GM19395 (cell line): ENCODE data around the gene NTRK3.
"Not testable (repeated sequence)": the region's sequence is repeated elsewhere in the genome, so short reads cannot be mapped to it uniquely, and the experiment has no call there.

Experiments used
- ATAC-seq: cut with Tn5 transposase; IDR thresholded peaks from one replicate; pipeline ENCODE4 v1.9.1; 2021; ENCODE audit warnings: mild to moderate bottlenecking, moderate library complexity; ENCODE audit not compliant: unreplicated experiment

The NTRK3 gene

DNA sequence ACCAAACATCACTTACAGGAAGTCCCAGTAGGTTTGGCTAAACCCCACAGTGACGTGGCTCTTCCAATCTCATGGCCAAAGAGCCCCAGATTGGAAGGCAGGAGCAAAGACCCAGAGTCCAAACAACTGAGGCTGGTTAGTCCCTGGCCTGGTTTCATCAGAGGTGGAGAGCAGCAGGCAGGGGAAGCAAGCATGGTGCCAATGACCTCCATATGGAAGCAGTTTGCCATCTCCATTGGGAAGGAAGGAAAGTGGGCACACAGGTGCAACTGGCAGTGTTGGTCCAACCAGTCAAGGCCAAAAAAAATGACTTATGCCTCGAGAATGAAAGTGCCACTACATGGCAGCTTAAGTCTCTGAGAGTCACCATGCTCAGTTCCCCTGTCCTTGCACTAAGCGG is 175.9 kb downstream of the NTRK3 start:
- ATAC-seq, result no peak

GRCh38 chr15:88077296-88078020 is 179.1 kb downstream of the NTRK3 start:
- no peak for ATAC-seq

- ATAC-seq, result no peak
Measured at GRCh38 chr15:88076328-88076727, 180.2 kb downstream of the NTRK3 start.

- no peak for ATAC-seq
Measured at GRCh38 chr15:88075102-88075501, 181.4 kb downstream of the NTRK3 start.

GRCh38 chr15:88074386-88074785 is 182.2 kb downstream of the NTRK3 start:
- no peak for ATAC-seq

- ATAC-seq, result no peak
Measured at GRCh38 chr15:88073391-88073691, 183.2 kb downstream of the NTRK3 start.

DNA sequence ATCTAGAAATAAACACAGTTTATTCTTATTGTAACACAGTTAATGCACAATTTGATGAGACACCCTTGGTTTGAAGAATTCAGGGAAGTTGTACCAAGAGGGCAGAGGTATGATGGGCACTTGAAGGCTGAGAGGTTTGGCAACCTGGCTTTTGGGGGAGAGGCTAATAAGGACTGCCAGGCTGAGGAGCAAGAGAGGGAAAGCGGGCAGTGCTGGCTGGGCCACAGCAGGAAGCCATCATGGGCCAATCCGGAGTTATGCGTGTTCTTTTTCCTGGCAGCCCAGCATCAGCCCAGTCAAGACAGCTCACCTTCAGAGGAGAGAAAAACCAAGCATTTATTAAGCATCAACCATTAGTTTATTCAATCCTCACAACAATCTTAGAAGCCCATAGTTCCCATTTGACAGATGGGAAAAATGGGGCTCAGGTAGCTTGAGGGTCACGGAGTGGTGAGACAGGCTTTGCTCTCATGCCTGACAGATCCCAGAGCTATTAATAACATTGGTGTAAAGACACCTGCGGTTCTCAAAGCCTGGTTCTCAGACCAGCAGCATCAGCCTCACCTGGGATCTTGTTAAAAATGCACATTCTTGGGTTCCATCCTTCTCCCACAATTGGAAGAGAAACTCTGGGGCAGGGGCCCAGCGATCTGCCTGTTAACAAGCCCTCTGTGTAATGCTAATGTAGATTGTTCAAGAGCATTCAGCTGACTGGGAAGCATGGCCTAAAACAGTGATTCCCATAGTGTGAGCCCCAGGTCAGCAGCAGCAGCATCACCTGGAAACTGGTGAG is 183.7 kb downstream of the NTRK3 start:
- ATAC-seq, result no peak

DNA sequence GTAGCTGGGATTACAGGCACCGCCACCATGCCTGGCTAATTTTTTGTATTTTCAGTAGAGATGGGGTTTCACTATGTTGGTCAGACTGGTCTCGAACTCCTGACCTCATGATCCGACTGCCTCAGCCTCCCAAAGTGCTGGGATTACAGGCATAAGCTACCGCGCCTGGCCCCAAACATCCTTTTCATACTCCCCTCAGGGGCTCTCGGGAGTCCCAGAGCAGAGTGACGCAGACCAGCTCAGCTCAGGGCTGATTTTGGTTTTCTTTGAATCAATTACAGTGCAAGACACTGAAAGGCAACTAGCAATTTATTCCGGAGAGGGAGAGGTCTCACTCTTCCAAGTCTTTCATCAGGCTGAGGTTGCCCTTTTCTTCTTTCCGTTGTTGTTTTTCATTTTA is 184.4 kb downstream of the NTRK3 start:
- not testable (repeated sequence) for ATAC-seq

GRCh38 chr15:88071141-88071540 is 185.4 kb downstream of the NTRK3 start:
- no peak for ATAC-seq

DNA sequence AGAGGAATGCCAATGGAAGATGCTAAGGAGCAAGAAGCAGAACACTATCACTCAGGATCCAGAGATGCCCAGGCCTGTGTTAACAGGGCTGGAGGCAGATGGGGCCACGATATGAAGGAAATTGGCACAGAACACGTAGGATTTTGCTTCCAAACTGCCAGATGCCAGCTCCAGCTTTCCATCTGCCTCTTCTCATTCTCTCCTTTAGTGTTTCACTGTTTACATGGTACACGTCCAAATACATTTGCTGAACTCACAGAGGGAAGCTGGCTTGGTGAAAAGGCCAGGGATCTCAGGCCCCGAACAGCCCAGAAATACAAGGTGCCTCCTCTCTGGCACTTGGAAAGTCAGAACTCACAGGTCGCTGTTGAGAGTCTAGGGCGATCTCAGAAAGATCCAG is 187.0 kb downstream of the NTRK3 start:
- ATAC-seq, result no peak

DNA sequence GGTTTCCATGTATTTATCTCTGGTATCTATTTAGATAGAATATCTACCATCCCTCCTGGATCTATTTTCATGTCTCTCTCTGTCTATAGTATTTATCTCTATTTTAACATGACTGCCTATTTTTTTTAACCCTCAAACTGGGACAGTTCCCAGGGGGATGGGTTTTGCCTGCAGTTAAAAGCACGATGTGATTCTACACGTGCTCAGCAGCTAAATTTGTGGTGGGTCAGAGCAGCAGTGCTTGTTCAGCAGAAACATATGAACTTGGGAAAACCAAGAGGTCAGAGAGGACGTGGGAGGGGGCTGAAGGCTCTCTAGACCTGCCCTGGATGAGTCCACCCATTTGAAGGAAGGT is 189.2 kb downstream of the NTRK3 start:
- no peak for ATAC-seq

- no peak for ATAC-seq
Measured at GRCh38 chr15:88066636-88067330, 189.8 kb downstream of the NTRK3 start.

DNA sequence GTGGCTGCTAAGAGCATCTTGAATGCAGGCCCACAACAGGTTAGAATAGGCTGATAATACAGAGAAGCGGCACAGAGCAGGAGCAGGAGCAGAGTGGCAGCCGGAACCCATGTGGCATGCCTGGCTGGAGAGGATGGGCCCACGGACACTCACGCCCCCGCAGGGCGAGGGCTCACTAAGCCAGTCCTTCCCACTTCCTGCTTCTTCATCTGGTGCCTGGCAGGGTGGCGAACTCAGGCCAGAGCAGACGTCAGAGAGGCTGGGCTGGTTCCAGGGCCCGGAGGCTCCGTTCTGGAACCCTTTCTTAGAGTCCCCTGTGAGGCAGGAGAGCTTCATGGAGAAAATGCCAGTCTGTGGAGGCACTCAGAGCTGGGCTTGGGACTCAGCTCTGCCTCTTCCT is 195.1 kb downstream of the NTRK3 start:
- no peak for ATAC-seq

DNA sequence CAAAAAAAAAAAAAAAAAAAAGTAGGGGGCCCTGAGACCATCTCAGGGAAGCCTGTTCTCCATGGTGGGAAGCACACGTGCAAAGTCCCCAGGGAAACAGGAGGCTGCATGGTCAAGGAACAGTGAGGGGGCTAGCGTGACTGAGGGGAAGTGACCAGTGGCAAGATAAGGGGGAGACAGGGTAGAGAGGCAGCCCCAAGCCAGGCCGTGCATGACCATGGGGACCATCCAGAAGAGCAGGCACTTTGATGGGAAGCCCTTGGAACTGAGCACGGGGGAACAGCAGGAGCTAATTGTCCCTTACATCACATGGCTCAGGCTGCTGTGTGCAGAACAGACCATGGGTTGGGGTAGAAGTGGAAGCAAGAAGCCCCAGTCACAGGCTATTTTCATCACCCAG is 196.2 kb downstream of the NTRK3 start:
- no peak for ATAC-seq

GRCh38 chr15:88057836-88058235 is 198.7 kb downstream of the NTRK3 start:
- ATAC-seq, result no peak

DNA sequence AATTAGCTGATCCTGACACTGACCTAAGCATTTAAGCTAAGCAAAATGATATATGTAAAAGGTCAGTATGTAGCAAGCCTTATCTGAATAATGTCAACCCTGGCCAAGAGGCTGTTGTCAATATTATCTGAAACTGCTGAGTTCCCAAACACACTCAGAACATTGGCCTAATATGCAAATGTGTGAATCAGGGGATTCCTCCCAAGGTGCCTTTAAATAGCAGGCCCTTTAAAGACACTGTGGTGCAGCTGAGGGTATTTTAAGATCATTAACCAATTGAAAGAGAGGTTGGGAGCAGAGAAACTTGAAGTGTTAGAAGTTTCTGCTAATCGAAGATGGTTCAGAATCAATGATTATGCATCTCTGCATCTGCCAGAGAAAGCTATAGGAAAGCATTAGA is 207.0 kb downstream of the NTRK3 start:
- ATAC-seq, result peak; percentile 87

GRCh38 chr15:88048755-88049154 is 207.8 kb downstream of the NTRK3 start:
- ATAC-seq, result no peak

GRCh38 chr15:88048237-88048636 is 208.3 kb downstream of the NTRK3 start:
- no peak for ATAC-seq

DNA sequence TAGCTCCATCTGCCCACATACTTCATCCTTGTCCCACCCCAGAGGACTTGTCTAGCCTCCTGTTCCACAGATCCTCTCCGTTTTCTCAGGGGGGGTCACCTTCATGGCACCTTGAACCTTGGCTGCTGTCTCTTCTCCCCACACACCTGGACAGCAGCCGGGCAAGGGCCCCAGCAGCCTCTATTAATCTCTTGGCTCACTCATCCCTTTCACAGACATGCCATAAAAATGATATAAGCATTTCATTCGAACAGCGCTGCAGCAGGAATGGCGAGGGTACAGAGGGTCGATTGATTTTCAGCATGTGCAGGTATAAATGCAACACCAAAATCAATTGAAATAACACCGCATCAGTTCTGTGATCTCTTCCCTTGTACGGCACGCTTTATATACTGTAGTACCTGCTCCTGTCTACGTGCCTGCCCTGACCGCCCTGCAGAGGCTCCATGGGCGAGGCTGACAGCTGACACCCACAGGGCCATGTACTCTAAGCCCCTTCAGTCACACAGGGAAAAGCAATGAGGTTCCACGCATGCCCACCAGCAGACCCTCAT is 209.9 kb downstream of the NTRK3 start:
- ATAC-seq, result no peak

- ATAC-seq, result no peak
Measured at GRCh38 chr15:88043396-88043795, 213.1 kb downstream of the NTRK3 start.

GRCh38 chr15:88042047-88042446 is 214.5 kb downstream of the NTRK3 start:
- no peak for ATAC-seq

DNA sequence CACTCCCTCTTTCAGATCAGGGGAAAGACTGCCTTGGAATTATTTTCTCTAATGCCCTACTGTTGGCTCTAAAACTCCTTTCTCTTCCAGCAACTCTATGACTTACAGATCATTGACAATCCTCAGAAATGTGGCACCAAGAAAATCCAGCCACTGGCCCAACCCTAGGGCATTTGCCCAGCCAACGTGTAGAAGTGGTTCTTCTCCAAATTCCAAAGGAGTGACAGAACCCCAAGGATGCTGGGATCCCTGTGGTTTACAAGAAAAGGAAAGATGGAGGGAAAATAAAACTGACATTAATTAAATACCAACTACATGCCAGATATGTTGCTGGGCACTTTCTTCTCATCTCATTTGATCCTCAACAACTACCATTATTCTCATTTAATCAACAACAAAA is 216.0 kb downstream of the NTRK3 start:
- ATAC-seq, result no peak
